Brain microvascular endothelial cell (primary cell): ENCODE measurements around the gene HAPSTR1.
A peak's percentile ranks its signal among the peaks of the same experiment; 100 is the strongest.

Experiments used
- DNase-seq: peaks from one replicate; pipeline ENCODE4 v3.0.0-alpha.2; 2020
- H3K27ac ChIP-seq: fragments of 250-450 bp; sonication (Bioruptor Pico); 2 replicates; pipeline ENCODE4 v1.5.1; 2020; ENCODE audit warnings: mild to moderate bottlenecking, moderate library complexity
- H3K27me3 ChIP-seq: fragments of 250-450 bp; sonication (Bioruptor Pico); replicated peaks from 2 replicates; pipeline ENCODE4 v1.5.1; 2020; ENCODE audit warnings: mild to moderate bottlenecking
- H3K36me3 ChIP-seq: fragments of 250-450 bp; sonication (Bioruptor Pico); replicated peaks from 2 replicates; pipeline ENCODE4 v1.5.1; 2020; ENCODE audit warnings: mild to moderate bottlenecking
- H3K4me3 ChIP-seq: 2 replicates; pipeline ENCODE4 v1.5.1; 2011; ENCODE audit warnings: low read depth, mild to moderate bottlenecking, control low read depth, low read length, moderate library complexity
- CTCF ChIP-seq: IDR thresholded peaks from 2 replicates; pipeline ENCODE4 v1.5.1; 2011; ENCODE audit warnings: low read depth, mild to moderate bottlenecking, moderate library complexity, low read length, control low read depth, inconsistent platforms; ENCODE audit errors: missing control alignments
- in situ Hi-C: cut with HindIII; loops from 2 replicates; pipeline ENCODE4 v1.10.0; 2017; ENCODE audit warnings: low sequenced_read_pairs, low pct_ligation_motif_present

HAPSTR1 gene

GRCh38 chr16:9112166-9112843, 20.9 kb downstream of the HAPSTR1 start:
- no peak for TF ChIP-seq CTCF
- Histone ChIP-seq H3K36me3 (peaks cover 51% of the 10 kb centered on the region), H3K4me3 (no peak overlapping the region), H3K27ac (no peak overlapping the region), H3K27me3 (no peaks in the 10 kb centered on the region)
- in situ Hi-C loops: no loop called here
- DNase-seq: no peak

- H3K27ac ChIP-seq: no peak overlapping the region
- H3K27me3 ChIP-seq: no peaks in the 10 kb centered on the region
- in situ Hi-C loops: no loop called here
- no peak overlapping the region for H3K4me3 ChIP-seq
- DNase-seq: no peak
- peaks cover 51% of the 10 kb centered on the region for H3K36me3 ChIP-seq
- TF ChIP-seq CTCF: no peak
These were observed 21.4 kb downstream of the HAPSTR1 start for GRCh38 chr16:9112844-9113186.

- no peaks in the 10 kb centered on the region for H3K27me3 ChIP-seq
- no peak overlapping the region for H3K4me3 ChIP-seq
- TF ChIP-seq CTCF: no peak
- in situ Hi-C loops: no loop called here
- H3K36me3 ChIP-seq: peaks cover 43% of the 10 kb centered on the region
- no peak for DNase-seq
- no peak overlapping the region for H3K27ac ChIP-seq
These were observed 22.3 kb downstream of the HAPSTR1 start for GRCh38 chr16:9113707-9114106.

DNA sequence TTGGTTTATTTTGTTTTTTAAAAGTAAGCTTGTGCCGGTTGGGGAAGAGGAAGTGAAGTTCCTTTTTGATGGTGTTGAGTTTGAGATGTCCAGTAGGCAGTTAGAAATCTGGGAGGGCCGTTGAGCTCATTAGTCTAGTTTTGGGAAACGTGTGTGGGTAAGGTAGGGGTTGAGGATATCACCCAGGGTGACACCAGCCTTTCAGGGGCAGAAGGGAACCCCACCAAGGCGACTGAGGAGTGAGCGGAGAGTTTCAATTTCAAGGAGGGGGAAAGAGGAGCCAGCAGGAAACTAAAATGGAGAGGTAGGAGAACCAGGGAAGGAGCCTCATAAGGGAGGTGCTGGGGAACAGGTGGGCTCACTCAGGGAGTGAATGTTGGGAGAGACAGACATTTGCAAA, 22.7 kb downstream of the HAPSTR1 start:
- Histone ChIP-seq H3K36me3 (peaks cover 39% of the 10 kb centered on the region), H3K27ac (no peak overlapping the region), H3K27me3 (no peaks in the 10 kb centered on the region), H3K4me3 (no peak overlapping the region)
- TF ChIP-seq CTCF: no peak
- no peak for DNase-seq
- in situ Hi-C loops: no loop called here

DNA sequence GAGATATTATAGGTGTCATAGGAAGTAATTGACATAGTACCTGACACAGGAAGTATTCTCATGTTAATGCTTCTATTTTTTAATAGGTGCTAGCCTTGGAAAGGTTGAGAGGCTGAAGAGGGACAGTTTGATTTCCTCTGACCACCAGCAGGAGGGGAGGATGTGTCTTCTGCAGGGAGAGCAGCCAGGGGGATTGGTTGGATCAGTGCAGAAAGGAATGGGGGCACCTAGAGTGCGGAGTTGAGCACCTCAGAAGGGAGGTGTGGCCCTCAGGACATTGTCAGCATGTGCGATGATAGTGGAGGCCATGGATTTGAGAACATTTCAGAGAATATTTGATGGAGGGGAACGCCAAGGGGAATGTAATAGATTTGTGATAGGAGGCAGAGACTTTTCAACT, 23.4 kb downstream of the HAPSTR1 start:
- H3K27me3 ChIP-seq: no peaks in the 10 kb centered on the region
- no peak for DNase-seq
- no peak overlapping the region for H3K4me3 ChIP-seq
- H3K36me3 ChIP-seq: peaks cover 32% of the 10 kb centered on the region
- H3K27ac ChIP-seq: no peak overlapping the region
- peak; percentile 8 for TF ChIP-seq CTCF
- in situ Hi-C loops: no loop called here

GRCh38 chr16:9115277-9115676, 23.8 kb downstream of the HAPSTR1 start:
- in situ Hi-C loops: no loop called here
- peaks cover 37% of the 10 kb centered on the region for H3K36me3 ChIP-seq

More at GRCh38 chr16:9115277-9115676, 23.8 kb downstream of the HAPSTR1 start:
- Histone ChIP-seq H3K4me3 (no peak overlapping the region), H3K27me3 (no peaks in the 10 kb centered on the region), H3K27ac (no peak overlapping the region)
- DNase-seq: no peak
- TF ChIP-seq CTCF: no peak
